Measurements from ENCODE around the gene C1orf50.
A peak's percentile ranks its signal among the peaks of the same experiment; 100 is the strongest.

C1orf50 gene

GRCh38 chr1:42765269-42765668, 1.8 kb upstream of the C1orf50 start:
- Histone ChIP-seq H3K4me1 (ENCODE audit: low read length) (peaks cover 13% of the 10 kb centered on the region), H3K4me3 (ENCODE audit: low read length) (peak overlapping the region; percentile 96), H3K4me2 (ENCODE audit: low read length) (peak overlapping the region; percentile 89), H3K79me2 (ENCODE audit: low read length) (peaks cover 43% of the 10 kb centered on the region), H3K36me3 (replicated peaks; ENCODE audit: low read depth, low read length) (no peaks in the 10 kb centered on the region), H2AFZ (ENCODE audit: low read depth, low read length) (no peak overlapping the region), H3K27me3 (ENCODE audit: low read depth, low read length) (no peaks in the 10 kb centered on the region), H3K27ac (ENCODE audit: low read length) (no peak overlapping the region), H3K9ac (ENCODE audit: low read length) (peak overlapping the region; percentile 84), H4K20me1 (ENCODE audit: insufficient read depth, low read length) (peaks cover 9% of the 10 kb centered on the region), H3K9me3 (ENCODE audit: insufficient read depth, low read length) (no peaks in the 10 kb centered on the region)
- TF ChIP-seq EZH2phosphoT487 (IDR thresholded peaks at IDR 0.05; ENCODE audit: low read depth) = no peak
- TF ChIP-seq CTCF (IDR thresholded peaks at IDR 0.05; ENCODE audit: low read depth, low read length) = no peak

GRCh38 chr1:42765832-42766740, 963 bp upstream of the C1orf50 start:
- Histone ChIP-seq H4K20me1 (ENCODE audit: insufficient read depth, low read length) (peaks cover 9% of the 10 kb centered on the region), H3K4me2 (ENCODE audit: low read length) (peak overlapping the region; percentile 89), H3K4me1 (ENCODE audit: low read length) (peaks cover 13% of the 10 kb centered on the region), H3K9me3 (ENCODE audit: insufficient read depth, low read length) (no peaks in the 10 kb centered on the region), H2AFZ (ENCODE audit: low read depth, low read length) (peak overlapping the region; percentile 68; the same call in 1 of the 2 replicates), H3K4me3 (ENCODE audit: low read length) (peak overlapping the region; percentile 96), H3K9ac (ENCODE audit: low read length) (peak overlapping the region; percentile 84), H3K27ac (ENCODE audit: low read length) (peak overlapping the region; percentile 31; the same call in 1 of the 2 replicates), H3K27me3 (ENCODE audit: low read depth, low read length) (no peaks in the 10 kb centered on the region), H3K36me3 (replicated peaks; ENCODE audit: low read depth, low read length) (no peaks in the 10 kb centered on the region), H3K79me2 (ENCODE audit: low read length) (peaks cover 43% of the 10 kb centered on the region)
- peak; percentile 45 for TF ChIP-seq CTCF (IDR thresholded peaks at IDR 0.05; ENCODE audit: low read depth, low read length)
- TF ChIP-seq EZH2phosphoT487 (IDR thresholded peaks at IDR 0.05; ENCODE audit: low read depth) = no peak

- Histone ChIP-seq H3K9ac (ENCODE audit: low read length) (peak overlapping the region; percentile 78), H3K27me3 (ENCODE audit: low read depth, low read length) (no peaks in the 10 kb centered on the region), H4K20me1 (ENCODE audit: insufficient read depth, low read length) (peaks cover 9% of the 10 kb centered on the region), H3K9me3 (ENCODE audit: insufficient read depth, low read length) (no peaks in the 10 kb centered on the region), H3K27ac (ENCODE audit: low read length) (0 out of 2 replicates have a peak overlapping the region, but pooled peaks have one; percentile 34), H3K79me2 (ENCODE audit: low read length) (peaks cover 43% of the 10 kb centered on the region), H2AFZ (ENCODE audit: low read depth, low read length) (peak overlapping the region; percentile 68), H3K36me3 (replicated peaks; ENCODE audit: low read depth, low read length) (no peaks in the 10 kb centered on the region), H3K4me2 (ENCODE audit: low read length) (peak overlapping the region; percentile 88), H3K4me1 (ENCODE audit: low read length) (peaks cover 13% of the 10 kb centered on the region), H3K4me3 (ENCODE audit: low read length) (peak overlapping the region; percentile 97)
- no peak for TF ChIP-seq EZH2phosphoT487 (IDR thresholded peaks at IDR 0.05; ENCODE audit: low read depth)
- TF ChIP-seq CTCF (IDR thresholded peaks at IDR 0.05; ENCODE audit: low read depth, low read length) = no peak
Measured at GRCh38 chr1:42767510-42768000, 506 bp downstream of the C1orf50 start.

GRCh38 chr1:42768172-42768571, 1.1 kb downstream of the C1orf50 start:
- H3K36me3 ChIP-seq (replicated peaks; ENCODE audit: low read depth, low read length) = no peaks in the 10 kb centered on the region
- H3K4me1 ChIP-seq (ENCODE audit: low read length) = peaks cover 13% of the 10 kb centered on the region
- H4K20me1 ChIP-seq (ENCODE audit: insufficient read depth, low read length) = peaks cover 9% of the 10 kb centered on the region
- no peak overlapping the region for H3K27ac ChIP-seq (ENCODE audit: low read length)
- H3K79me2 ChIP-seq (ENCODE audit: low read length) = peaks cover 43% of the 10 kb centered on the region
- peak overlapping the region; percentile 78 for H3K9ac ChIP-seq (ENCODE audit: low read length)
- no peak for TF ChIP-seq CTCF (IDR thresholded peaks at IDR 0.05; ENCODE audit: low read depth, low read length)
- no peak for TF ChIP-seq EZH2phosphoT487 (IDR thresholded peaks at IDR 0.05; ENCODE audit: low read depth)
- H3K27me3 ChIP-seq (ENCODE audit: low read depth, low read length) = no peaks in the 10 kb centered on the region
- peak overlapping the region; percentile 88 for H3K4me2 ChIP-seq (ENCODE audit: low read length)
- no peak overlapping the region for H2AFZ ChIP-seq (ENCODE audit: low read depth, low read length)
- peak overlapping the region; percentile 97 for H3K4me3 ChIP-seq (ENCODE audit: low read length)
- no peaks in the 10 kb centered on the region for H3K9me3 ChIP-seq (ENCODE audit: insufficient read depth, low read length)

Data from OCI-LY3 (cell line).